Embryonic facial prominence (tissue), 1 donor: Measurements from ENCODE around the gene GNA14.
"Not testable (repeated sequence)": the region's sequence is repeated elsewhere in the genome, so short reads cannot be mapped to it uniquely, and the experiment has no call there.

Experiments used
- DNase-seq: peaks from one replicate; pipeline ENCODE4 v3.0.0-alpha.2; 2016; ENCODE audit errors: extremely low spot score

Gene GNA14

DNA sequence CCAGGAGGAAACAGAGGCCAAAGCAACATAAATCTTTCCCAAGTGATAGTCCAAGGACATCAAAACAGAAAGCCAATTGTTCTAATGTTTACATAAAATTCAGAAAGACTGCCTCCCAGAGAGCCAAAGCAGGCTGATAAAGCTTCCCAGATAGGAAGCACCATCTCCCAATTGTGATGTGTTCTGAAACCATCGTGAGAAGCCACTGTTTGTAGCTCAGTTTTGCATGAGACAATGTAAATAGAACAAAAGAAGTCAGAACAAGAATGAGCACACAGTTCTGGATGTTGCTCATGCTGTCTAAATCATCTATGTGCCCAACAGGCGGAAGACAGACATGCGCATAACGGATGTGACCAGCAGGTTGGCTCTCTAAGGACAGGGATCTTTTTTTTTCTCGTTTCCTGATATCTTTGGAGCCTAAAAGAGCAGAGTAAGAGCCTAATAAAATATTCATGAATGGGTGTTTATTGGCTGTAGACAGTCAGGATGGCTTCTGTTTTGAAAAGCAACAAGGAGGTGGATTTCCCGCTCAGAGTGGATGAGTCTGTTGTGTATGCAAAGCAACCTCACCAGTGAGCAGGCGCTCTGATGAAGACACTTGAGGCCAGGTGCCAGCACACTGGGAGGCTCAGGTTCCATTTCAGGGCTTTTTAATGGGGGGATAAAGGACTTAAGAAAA is 113.6 kb downstream of the GNA14 start:
- no peak for DNase-seq

DNA sequence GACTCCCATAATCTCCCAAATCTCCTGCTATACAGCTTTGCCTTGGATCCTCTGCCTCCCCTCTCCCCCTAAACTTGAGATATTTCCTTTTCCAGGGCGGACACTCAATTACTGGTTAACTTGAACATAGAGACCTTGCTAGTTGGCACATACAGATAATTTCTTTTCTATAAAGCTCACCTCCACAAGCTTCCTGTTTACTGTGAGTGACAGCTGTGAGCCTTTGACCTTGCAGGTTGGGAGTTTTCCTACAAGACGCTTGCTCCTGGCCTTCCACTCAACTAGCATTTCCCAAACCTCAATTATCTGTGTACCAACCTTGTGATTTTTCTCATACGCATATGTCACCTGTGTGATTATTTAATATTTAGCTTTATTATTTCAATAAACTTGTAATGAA is 114.5 kb downstream of the GNA14 start:
- no peak for DNase-seq

DNA sequence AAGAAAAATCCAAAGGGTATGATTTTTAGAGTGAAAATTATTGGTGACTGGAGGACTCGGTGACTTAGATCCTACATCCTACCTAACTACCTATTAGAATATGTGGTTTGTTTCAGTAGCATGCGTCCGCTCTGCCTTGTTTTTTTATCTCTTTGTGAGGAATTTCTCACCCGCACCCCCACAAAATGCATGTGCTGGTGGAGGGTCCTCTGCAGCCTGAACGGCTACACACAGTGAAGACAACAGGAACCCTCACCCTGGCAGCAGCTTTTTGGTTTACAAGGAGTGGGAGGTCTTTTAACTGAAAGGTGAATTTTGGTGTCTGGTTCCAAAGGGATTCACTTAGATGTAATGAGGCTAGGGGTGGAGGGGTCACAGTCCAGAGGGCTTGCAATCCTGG is 115.5 kb downstream of the GNA14 start:
- no peak for DNase-seq

GRCh38 chr9:77531400-77531799 is 116.7 kb downstream of the GNA14 start:
- no peak for DNase-seq

GRCh38 chr9:77523891-77524290 is 124.2 kb downstream of the GNA14 start:
- DNase-seq, result no peak

GRCh38 chr9:77521091-77521490 is 127.0 kb downstream of the GNA14 start:
- no peak for DNase-seq

GRCh38 chr9:77518688-77519087 is 129.4 kb downstream of the GNA14 start:
- DNase-seq, result no peak

DNA sequence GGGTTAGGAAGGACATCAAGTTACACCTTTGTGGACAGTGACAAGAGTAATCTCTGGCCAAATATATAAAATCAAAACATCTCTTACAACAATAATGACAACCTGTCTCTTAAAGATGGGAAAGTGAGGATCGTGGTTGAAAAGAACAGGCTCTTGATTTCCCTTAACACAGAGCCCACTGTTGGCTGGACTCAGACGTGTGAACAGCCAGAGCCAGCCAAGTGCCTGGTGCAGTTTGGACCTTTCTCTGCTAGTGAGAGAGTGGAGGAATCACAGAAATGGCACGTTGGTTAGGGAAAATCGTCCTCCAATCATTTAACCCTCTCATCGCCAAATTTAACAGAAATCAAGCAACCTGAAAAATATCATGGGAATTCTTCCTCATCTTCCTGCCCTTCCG is 131.3 kb downstream of the GNA14 start:
- no peak for DNase-seq

- DNase-seq, result no peak
These were observed 133.0 kb downstream of the GNA14 start for GRCh38 chr9:77514886-77515711.

GRCh38 chr9:77513457-77513856 is 134.7 kb downstream of the GNA14 start:
- no peak for DNase-seq

GRCh38 chr9:77512876-77513275 is 135.2 kb downstream of the GNA14 start:
- DNase-seq, result no peak

- no peak for DNase-seq
These were observed 136.6 kb downstream of the GNA14 start for GRCh38 chr9:77511525-77511924.

GRCh38 chr9:77510666-77511065 is 137.5 kb downstream of the GNA14 start:
- DNase-seq, result no peak

DNA sequence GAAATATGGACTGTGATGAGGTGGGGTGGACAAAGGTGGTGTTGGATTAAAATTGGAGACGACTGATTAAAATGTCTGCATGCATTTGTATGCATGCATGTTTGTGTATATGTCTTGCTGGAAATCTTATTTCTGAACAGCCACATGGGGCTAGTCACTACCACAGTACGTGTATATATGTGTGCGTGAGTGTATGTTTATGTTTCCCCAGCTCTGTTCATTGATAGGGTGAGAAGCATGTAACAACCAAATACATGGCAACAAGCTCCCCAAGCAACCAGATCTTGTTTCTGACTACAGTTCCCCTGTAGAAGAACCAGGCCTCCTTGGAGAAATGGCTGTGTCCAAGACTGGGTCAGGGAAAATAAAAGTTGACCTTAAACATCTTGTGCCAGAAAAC is 139.7 kb downstream of the GNA14 start:
- no peak for DNase-seq

- DNase-seq, result no peak
These were observed 140.7 kb downstream of the GNA14 start for GRCh38 chr9:77507212-77507961.

- DNase-seq, result no peak
These were observed 142.9 kb downstream of the GNA14 start for GRCh38 chr9:77505232-77505631.

DNA sequence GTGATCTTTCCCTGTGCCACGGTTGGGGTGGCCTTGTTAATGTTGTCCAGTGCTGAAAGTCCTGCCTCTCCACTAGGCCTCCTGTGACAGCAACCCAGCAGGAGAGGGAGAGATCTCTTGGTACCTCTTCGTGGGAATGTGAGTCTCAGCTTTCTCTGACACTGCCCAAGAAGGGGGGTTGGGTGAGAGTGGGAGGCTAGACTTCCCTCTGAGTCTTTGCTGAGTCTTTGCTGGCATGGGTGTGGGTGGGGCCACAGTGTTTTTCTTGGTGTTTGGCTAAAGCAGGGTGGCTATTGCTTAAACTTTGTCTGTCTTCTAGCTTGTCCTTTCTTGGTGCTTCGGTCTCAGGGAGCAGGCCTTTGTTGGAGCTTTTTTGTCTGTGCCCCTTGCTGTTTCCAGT is 145.6 kb downstream of the GNA14 start:
- no peak for DNase-seq

DNA sequence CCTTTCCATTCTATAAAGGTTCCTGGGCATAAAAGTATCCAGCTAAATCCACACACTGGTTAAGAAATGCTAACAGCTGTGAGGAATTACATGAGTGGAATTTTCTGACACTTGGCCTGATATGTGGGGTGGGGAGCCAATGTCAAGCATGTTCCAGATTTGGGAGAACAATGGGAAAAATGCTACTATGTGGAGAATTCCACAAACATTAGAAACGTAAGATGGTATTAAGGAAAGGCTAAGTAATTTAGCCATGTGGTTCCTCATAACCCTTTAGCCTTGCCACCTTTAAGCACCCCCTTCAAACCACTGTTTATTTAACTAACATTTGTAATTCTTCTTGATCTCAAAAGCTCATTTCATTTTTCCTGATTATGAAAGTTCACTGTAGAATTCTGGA is 149.2 kb downstream of the GNA14 start:
- no peak for DNase-seq

DNA sequence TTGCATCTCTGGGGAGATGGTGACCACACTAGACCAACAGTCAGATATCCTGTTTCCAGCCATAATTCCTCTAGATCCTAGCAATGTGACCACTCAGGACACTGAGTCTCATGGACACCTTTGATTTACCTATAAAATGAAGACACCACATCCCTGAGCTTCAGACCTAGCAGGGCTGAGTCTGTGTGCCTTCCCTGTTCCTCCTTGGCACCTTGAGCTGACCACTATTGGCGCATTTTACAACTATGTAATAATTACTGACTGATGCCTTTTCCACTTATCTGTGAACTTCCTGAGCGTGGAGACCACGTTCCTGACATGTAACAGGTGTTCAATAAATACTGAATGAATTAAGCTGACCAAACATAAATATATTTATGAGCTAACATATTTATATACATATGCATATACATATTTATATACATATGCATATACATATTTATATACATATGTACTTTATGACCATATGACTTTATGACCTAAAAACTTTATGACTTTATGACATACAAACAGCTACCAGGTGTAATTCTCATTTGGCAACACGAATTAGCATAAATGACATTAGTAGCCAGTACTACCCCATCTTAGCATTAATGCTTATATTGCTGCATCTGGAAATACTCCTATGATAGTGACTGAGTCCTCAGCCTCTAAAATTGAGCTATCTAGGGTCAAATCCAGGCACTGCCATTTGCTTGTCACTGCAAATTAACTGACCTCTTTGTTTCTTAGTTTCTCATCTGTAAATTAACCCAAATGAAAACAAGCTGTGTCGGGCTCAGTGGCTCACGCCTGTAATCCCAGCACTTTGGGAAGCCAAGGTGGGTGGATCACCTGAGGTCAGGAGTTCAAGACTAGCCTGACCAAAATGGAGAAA is 150.6 kb downstream of the GNA14 start:
- DNase-seq, result no peak

GRCh38 chr9:77495834-77496671 is 152.1 kb downstream of the GNA14 start:
- peak; percentile 60 for DNase-seq

GRCh38 chr9:77490279-77490678 is 157.8 kb downstream of the GNA14 start:
- DNase-seq, result not testable (repeated sequence)
